HepG2 (cell line): ENCODE data around the gene PRSS27. TPM values are rescaled to one million over a fixed set of nuclear protein-coding genes. Genes with fewer than 3 reads are reported as not detected.

ENCODE experiments used
- ARNT2 ChIP-seq: sonication (generic); formaldehyde crosslinking; IDR thresholded peaks from 2 replicates; pipeline ENCODE4 v1.8.0; 2022; ENCODE audit warnings: mild to moderate bottlenecking, low read depth, missing genetic modification reagents, moderate library complexity
- ASH2L ChIP-seq: fragments of 300-600, 200-600 bp; sonication (generic); IDR thresholded peaks from 2 replicates; pipeline ENCODE4 v1.7.0; 2017; ENCODE audit warnings: low read depth, mild to moderate bottlenecking, moderate library complexity, mixed read lengths, low read length; ENCODE audit not compliant: insufficient read length
- BHLHE40 ChIP-seq: IDR thresholded peaks from 2 replicates; pipeline ENCODE4 v1.6.1; 2011; ENCODE audit warnings: low read length, improper control_type of control experiment
- E2F5 ChIP-seq: sonication (generic); formaldehyde crosslinking; conservative IDR thresholded peaks from 2 replicates; pipeline ENCODE4 v1.4.0; 2020; ENCODE audit warnings: missing genetic modification reagents
- JUN ChIP-seq: sonication (generic); formaldehyde crosslinking; IDR thresholded peaks from 2 replicates; pipeline ENCODE4 v1.4.0; 2020; ENCODE audit warnings: mild to moderate bottlenecking, missing genetic modification reagents
- NFKB2 ChIP-seq: sonication (generic); formaldehyde crosslinking; IDR thresholded peaks from 2 replicates; pipeline ENCODE4 v1.4.0; 2020; ENCODE audit warnings: missing genetic modification reagents, borderline replicate concordance
- NRL ChIP-seq: sonication (generic); formaldehyde crosslinking; IDR thresholded peaks from 2 replicates; pipeline ENCODE4 v1.5.0; 2020; ENCODE audit warnings: missing genetic modification reagents, mild to moderate bottlenecking, moderate library complexity, borderline replicate concordance
- PHF5A ChIP-seq: IDR thresholded peaks from one replicate; pipeline ENCODE4 v1.6.1; 2018; ENCODE audit warnings: low read depth, missing genetic modification reagents; ENCODE audit not compliant: unreplicated experiment
- SMAD9 ChIP-seq: sonication (generic); formaldehyde crosslinking; IDR thresholded peaks from 2 replicates; pipeline ENCODE4 v1.5.1; 2020; ENCODE audit warnings: mild to moderate bottlenecking, missing genetic modification reagents
- SPEN ChIP-seq: sonication (generic); formaldehyde crosslinking; IDR thresholded peaks from 2 replicates; pipeline ENCODE4 v1.5.1; 2020; ENCODE audit warnings: low read depth, mild to moderate bottlenecking, missing genetic modification reagents
- THRA ChIP-seq: sonication (generic); formaldehyde crosslinking; IDR thresholded peaks from 2 replicates; pipeline ENCODE4 v1.4.0; 2020; ENCODE audit warnings: missing genetic modification reagents, borderline replicate concordance
- ZNF138 ChIP-seq: sonication (generic); formaldehyde crosslinking; IDR thresholded peaks from 2 replicates; pipeline ENCODE4 v1.5.0; 2020; ENCODE audit warnings: mild to moderate bottlenecking, low read depth, missing genetic modification reagents
- ZNF574 ChIP-seq: sonication (generic); formaldehyde crosslinking; IDR thresholded peaks from 2 replicates; pipeline ENCODE4 v1.4.0; 2020; ENCODE audit warnings: missing genetic modification reagents
- ZNF678 ChIP-seq: sonication (generic); formaldehyde crosslinking; IDR thresholded peaks from 2 replicates; pipeline ENCODE4 v1.4.0; 2020; ENCODE audit warnings: mild to moderate bottlenecking, missing genetic modification reagents
- ZNF724P ChIP-seq: sonication (generic); formaldehyde crosslinking; IDR thresholded peaks from 2 replicates; pipeline ENCODE4 v1.8.0; 2022; ENCODE audit warnings: missing genetic modification reagents, borderline replicate concordance
- ZNF737 ChIP-seq: sonication (generic); formaldehyde crosslinking; IDR thresholded peaks from 2 replicates; pipeline ENCODE4 v1.5.0; 2020; ENCODE audit warnings: missing genetic modification reagents, mild to moderate bottlenecking, borderline replicate concordance
- ZNF740 ChIP-seq: sonication (generic); formaldehyde crosslinking; IDR thresholded peaks from 2 replicates; pipeline ENCODE4 v1.4.0; 2020; ENCODE audit warnings: missing genetic modification reagents
- ZNF749 ChIP-seq: sonication (generic); formaldehyde crosslinking; IDR thresholded peaks from 2 replicates; pipeline ENCODE4 v1.8.0; 2022; ENCODE audit warnings: mild to moderate bottlenecking, missing genetic modification reagents, moderate library complexity, borderline replicate concordance
- polyA plus RNA-seq, 8 experiments: library from polyadenylated mRNA; depleted of rRNA in 3 of 8; stranded (reverse) in 7 of 8; unstranded in 1 of 8; fragments of >200 nt; fragmentation: Illumina TruSeq in 4 of 8; extraction: Trizol in 4 of 8; gene quantifications; 2 replicates each; pipeline versions ENCODE4 v1.2.1 to v1.2.3, GENCODE V29; 2011 to 2016; ENCODE audit warnings: low read depth in 4 of 8, missing spikeins in 1 of 8, mixed read lengths in 1 of 8; ENCODE audit not compliant: insufficient read depth in 1 of 8
- total RNA-seq, 5 experiments: library from RNA; depleted of rRNA; stranded (reverse); fragments of >200 nt; fragmentation: Illumina TruSeq; extraction: Trizol; gene quantifications; 2 replicates each; pipeline ENCODE4 v1.2.3, GENCODE V29; 2016; ENCODE audit warnings: low read depth in 1 of 5
- TF ChIP-seq, protein P1 (sequence below): IDR thresholded peaks from 2 replicates; pipeline ENCODE4 v1.6.1; 2016; ENCODE audit warnings: control low read depth
- TF ChIP-seq, protein P2 (sequence below): sonication (generic); formaldehyde crosslinking; IDR thresholded peaks from 2 replicates; pipeline ENCODE4 v1.8.1; 2023; ENCODE audit warnings: missing genetic modification reagents, inconsistent platforms, borderline replicate concordance

Gene PRSS27
- total and polyA plus RNA-seq, 2 of the 13 experiments (the other 11 are each of a cell fraction or from before 2014, with no cell fraction given): 0.20 to 0.73 TPM

DNA sequence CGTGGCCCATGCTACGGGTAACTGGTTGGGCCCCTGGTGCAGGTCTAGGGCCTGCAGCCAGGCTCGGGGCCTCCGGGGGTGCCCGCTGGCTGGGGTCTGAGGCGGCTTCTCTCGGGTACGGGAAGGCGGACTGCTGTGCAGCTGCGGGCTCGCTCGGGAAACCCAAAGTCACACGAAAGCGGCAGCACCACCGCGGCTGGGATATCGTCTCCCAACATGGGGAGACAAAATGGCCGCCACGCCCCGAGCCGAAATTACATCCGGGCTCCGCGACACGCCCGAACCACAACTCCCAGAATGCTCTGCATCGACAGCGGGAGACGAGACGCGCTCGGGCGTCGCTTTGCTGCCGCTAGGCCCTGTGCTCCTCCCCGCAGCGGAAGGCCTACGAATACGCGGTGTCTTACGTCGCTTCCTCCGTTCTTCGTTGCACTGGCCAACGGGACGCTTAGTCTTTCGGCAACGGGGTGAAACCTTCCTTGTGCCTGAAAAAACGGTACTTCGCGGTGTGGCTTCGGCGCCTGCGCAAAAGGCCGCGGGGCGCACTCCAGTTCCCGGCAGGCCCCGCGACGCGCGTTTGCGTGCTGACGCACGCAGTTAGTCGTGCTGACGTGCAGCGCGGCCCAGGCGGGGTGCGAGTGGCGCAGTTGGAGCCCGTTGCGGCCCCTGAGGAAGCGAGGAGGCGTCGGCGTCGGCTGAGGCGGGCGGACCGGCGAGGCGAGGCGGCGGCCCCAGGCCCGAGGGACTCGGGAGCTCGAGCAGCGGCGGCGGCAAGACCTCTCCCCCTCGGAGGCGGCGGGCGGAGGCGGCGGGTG lies 32.2 kb upstream of the PRSS27 start, which contains the start of gene SRRM2 (continued):
- TF ChIP-seq ZNF740 (CRISPR knock-in tag) (no peak), ZNF678 (CRISPR knock-in tag) (peak; percentile 69; the same call in 1 of the 2 replicates), ZNF574 (CRISPR knock-in tag) (peak; percentile 90), THRA (CRISPR knock-in tag) (no peak), NRL (CRISPR knock-in tag) (peak; percentile 94), JUN (CRISPR knock-in tag) (no peak; the same call in 1 of the 2 replicates), ZNF737 (CRISPR knock-in tag) (no peak; the same call in 1 of the 2 replicates), BHLHE40 (0 out of 2 replicates have a peak, but pooled peaks have one; percentile 7), ZNF724P (CRISPR knock-in tag) (peak; percentile 86; the same call in 1 of the 2 replicates), SMAD9 (CRISPR knock-in tag) (no peak), NFKB2 (CRISPR knock-in tag) (peak; percentile 84; the same call in 1 of the 2 replicates), SPEN (peak; percentile 82), ARNT2 (CRISPR knock-in tag) (peak; percentile 83), ASH2L (peak; percentile 83), ZNF138 (CRISPR knock-in tag) (peak; percentile 71; the same call in 1 of the 2 replicates), PHF5A (CRISPR knock-in tag) (no peak), E2F5 (CRISPR knock-in tag) (no peak; the same call in none of the 2 replicates), ZNF749 (CRISPR knock-in tag) (peak; percentile 74)
- TF ChIP-seq, protein P1, sequence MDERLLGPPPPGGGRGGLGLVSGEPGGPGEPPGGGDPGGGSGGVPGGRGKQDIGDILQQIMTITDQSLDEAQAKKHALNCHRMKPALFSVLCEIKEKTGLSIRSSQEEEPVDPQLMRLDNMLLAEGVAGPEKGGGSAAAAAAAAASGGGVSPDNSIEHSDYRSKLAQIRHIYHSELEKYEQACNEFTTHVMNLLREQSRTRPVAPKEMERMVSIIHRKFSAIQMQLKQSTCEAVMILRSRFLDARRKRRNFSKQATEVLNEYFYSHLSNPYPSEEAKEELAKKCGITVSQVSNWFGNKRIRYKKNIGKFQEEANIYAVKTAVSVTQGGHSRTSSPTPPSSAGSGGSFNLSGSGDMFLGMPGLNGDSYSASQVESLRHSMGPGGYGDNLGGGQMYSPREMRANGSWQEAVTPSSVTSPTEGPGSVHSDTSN (CRISPR knock-in tag): no peak
- TF ChIP-seq, protein P2, sequence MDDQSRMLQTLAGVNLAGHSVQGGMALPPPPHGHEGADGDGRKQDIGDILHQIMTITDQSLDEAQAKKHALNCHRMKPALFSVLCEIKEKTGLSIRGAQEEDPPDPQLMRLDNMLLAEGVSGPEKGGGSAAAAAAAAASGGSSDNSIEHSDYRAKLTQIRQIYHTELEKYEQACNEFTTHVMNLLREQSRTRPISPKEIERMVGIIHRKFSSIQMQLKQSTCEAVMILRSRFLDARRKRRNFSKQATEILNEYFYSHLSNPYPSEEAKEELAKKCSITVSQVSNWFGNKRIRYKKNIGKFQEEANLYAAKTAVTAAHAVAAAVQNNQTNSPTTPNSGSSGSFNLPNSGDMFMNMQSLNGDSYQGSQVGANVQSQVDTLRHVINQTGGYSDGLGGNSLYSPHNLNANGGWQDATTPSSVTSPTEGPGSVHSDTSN: no peak
